ENCODE data around the gene SYK.

DNA sequence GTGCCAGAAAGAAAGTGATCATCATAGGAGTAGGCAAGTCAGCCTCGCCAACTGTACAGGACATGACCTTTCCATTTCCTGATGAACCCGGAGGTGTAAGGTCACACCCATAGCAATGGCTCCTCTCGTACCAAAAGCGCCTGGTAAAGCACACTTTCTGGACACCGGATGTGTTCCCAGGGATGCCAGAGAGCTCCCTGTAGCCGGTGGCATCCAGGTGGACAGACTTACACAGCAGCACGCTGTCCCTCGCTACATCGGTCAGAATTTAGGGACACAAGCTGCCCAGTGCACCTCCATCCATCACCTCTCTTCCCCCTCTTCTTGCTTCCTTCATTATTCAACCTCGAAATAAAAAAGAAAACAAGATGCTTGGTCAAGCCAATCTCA is 105.4 kb downstream of the SYK start:
- TF ChIP-seq, protein P1, sequence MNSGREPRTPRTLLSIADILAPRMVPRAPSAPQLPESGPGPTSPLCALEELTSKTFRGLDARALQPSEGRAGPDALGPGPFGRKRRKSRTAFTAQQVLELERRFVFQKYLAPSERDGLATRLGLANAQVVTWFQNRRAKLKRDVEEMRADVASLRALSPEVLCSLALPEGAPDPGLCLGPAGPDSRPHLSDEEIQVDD (CRISPR knock-in tag; IDR thresholded peaks at IDR 0.05; ENCODE audit: borderline replicate concordance): no peak
- TF ChIP-seq CREM (IDR thresholded peaks at IDR 0.05) (no peak), CREM (CRISPR knock-in tag; IDR thresholded peaks at IDR 0.05) (no peak), ZMYM4 (CRISPR knock-in tag; IDR thresholded peaks at IDR 0.05) (no peak), HNF4G (IDR thresholded peaks at IDR 0.05; ENCODE audit: borderline replicate concordance, low read depth, low read length) (no peak), HNF4G (CRISPR knock-in tag; IDR thresholded peaks at IDR 0.05; ENCODE audit: borderline replicate concordance, low read depth) (no peak), HMG20A (CRISPR knock-in tag; IDR thresholded peaks at IDR 0.05; ENCODE audit: borderline replicate concordance) (no peak), ZNF605 (CRISPR knock-in tag; IDR thresholded peaks at IDR 0.05) (no peak), POLR2A (IDR thresholded peaks at IDR 0.05; ENCODE audit: insufficient read depth in 1 of 2, low read depth in 2 of 2, low read length in 2 of 2) (no peak)
- TF ChIP-seq, protein P2, sequence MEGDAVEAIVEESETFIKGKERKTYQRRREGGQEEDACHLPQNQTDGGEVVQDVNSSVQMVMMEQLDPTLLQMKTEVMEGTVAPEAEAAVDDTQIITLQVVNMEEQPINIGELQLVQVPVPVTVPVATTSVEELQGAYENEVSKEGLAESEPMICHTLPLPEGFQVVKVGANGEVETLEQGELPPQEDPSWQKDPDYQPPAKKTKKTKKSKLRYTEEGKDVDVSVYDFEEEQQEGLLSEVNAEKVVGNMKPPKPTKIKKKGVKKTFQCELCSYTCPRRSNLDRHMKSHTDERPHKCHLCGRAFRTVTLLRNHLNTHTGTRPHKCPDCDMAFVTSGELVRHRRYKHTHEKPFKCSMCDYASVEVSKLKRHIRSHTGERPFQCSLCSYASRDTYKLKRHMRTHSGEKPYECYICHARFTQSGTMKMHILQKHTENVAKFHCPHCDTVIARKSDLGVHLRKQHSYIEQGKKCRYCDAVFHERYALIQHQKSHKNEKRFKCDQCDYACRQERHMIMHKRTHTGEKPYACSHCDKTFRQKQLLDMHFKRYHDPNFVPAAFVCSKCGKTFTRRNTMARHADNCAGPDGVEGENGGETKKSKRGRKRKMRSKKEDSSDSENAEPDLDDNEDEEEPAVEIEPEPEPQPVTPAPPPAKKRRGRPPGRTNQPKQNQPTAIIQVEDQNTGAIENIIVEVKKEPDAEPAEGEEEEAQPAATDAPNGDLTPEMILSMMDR (CRISPR knock-in tag; IDR thresholded peaks at IDR 0.05): no peak
- TF ChIP-seq, protein P3, sequence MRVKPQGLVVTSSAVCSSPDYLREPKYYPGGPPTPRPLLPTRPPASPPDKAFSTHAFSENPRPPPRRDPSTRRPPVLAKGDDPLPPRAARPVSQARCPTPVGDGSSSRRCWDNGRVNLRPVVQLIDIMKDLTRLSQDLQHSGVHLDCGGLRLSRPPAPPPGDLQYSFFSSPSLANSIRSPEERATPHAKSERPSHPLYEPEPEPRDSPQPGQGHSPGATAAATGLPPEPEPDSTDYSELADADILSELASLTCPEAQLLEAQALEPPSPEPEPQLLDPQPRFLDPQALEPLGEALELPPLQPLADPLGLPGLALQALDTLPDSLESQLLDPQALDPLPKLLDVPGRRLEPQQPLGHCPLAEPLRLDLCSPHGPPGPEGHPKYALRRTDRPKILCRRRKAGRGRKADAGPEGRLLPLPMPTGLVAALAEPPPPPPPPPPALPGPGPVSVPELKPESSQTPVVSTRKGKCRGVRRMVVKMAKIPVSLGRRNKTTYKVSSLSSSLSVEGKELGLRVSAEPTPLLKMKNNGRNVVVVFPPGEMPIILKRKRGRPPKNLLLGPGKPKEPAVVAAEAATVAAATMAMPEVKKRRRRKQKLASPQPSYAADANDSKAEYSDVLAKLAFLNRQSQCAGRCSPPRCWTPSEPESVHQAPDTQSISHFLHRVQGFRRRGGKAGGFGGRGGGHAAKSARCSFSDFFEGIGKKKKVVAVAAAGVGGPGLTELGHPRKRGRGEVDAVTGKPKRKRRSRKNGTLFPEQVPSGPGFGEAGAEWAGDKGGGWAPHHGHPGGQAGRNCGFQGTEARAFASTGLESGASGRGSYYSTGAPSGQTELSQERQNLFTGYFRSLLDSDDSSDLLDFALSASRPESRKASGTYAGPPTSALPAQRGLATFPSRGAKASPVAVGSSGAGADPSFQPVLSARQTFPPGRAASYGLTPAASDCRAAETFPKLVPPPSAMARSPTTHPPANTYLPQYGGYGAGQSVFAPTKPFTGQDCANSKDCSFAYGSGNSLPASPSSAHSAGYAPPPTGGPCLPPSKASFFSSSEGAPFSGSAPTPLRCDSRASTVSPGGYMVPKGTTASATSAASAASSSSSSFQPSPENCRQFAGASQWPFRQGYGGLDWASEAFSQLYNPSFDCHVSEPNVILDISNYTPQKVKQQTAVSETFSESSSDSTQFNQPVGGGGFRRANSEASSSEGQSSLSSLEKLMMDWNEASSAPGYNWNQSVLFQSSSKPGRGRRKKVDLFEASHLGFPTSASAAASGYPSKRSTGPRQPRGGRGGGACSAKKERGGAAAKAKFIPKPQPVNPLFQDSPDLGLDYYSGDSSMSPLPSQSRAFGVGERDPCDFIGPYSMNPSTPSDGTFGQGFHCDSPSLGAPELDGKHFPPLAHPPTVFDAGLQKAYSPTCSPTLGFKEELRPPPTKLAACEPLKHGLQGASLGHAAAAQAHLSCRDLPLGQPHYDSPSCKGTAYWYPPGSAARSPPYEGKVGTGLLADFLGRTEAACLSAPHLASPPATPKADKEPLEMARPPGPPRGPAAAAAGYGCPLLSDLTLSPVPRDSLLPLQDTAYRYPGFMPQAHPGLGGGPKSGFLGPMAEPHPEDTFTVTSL (CRISPR knock-in tag; IDR thresholded peaks at IDR 0.05; ENCODE audit: borderline replicate concordance): no peak
- TF ChIP-seq, protein P4, sequence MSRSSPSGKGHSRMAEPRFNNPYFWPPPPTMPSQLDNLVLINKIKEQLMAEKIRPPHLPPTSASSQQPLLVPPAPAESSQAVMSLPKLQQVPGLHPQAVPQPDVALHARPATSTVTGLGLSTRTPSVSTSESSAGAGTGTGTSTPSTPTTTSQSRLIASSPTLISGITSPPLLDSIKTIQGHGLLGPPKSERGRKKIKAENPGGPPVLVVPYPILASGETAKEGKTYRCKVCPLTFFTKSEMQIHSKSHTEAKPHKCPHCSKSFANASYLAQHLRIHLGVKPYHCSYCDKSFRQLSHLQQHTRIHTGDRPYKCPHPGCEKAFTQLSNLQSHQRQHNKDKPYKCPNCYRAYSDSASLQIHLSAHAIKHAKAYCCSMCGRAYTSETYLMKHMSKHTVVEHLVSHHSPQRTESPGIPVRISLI (CRISPR knock-in tag; IDR thresholded peaks at IDR 0.05; ENCODE audit: borderline replicate concordance): no peak
